ENCODE results near the gene CARMIL1. TPM values are rescaled to one million over a fixed set of nuclear protein-coding genes. Genes with fewer than 3 reads are reported as not detected.

CARMIL1 gene
- total RNA-seq, 1 donor from 2014 or later = 30.4 TPM

- Histone ChIP-seq H3K4me3 (no peak overlapping the region), H3K27me3 (ENCODE audit: low read depth) (no peaks in the 10 kb centered on the region), H3K9me3 (no peaks in the 10 kb centered on the region), H3K36me3 (peaks cover 32% of the 10 kb centered on the region), H3K4me1 (no peaks in the 10 kb centered on the region), H3K27ac (no peak overlapping the region)
- DNase-seq (no peak), ATAC-seq (no peak)
- TF ChIP-seq CTCF (IDR thresholded peaks at IDR 0.05) = no peak
- intact Hi-C loops (cut with DNase I) = no loop called here
Measured at GRCh38 chr6:25524542-25524941, 245.4 kb downstream of the CARMIL1 start.

DNA sequence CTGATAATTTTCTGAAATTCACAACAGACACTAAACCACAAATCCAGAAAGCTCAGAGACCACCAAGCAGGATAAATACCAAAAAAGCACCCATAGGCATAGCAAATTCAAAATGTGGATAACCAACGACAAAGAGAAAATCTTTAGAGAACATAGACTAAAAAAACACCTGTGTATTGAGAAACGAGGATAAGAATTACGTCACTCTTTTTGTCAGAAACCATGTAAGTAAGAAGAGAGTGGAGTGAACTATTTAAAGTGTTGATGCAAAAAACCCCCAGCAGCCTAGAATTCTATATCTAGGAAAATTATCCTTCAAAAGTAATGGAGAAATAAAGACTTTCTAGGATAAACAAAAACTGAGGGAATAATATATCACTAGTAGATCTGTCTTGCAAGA is 245.9 kb downstream of the CARMIL1 start:
- H3K4me1 ChIP-seq = no peaks in the 10 kb centered on the region
- H3K27me3 ChIP-seq (ENCODE audit: low read depth) = no peaks in the 10 kb centered on the region
- DNase-seq (no peak), ATAC-seq (no peak)
- no peaks in the 10 kb centered on the region for H3K9me3 ChIP-seq
- H3K27ac ChIP-seq = no peak overlapping the region
- no peak overlapping the region for H3K4me3 ChIP-seq
- peaks cover 32% of the 10 kb centered on the region for H3K36me3 ChIP-seq
- TF ChIP-seq CTCF (IDR thresholded peaks at IDR 0.05) = no peak
- intact Hi-C loops (cut with DNase I) = no loop called here

GRCh38 chr6:25534942-25535631 is 255.9 kb downstream of the CARMIL1 start:
- Histone ChIP-seq H3K36me3 (peaks cover 31% of the 10 kb centered on the region), H3K27ac (no peak overlapping the region), H3K9me3 (no peaks in the 10 kb centered on the region), H3K4me1 (no peaks in the 10 kb centered on the region), H3K4me3 (no peak overlapping the region), H3K27me3 (ENCODE audit: low read depth) (no peaks in the 10 kb centered on the region)
- ATAC-seq (no peak), DNase-seq (no peak)
- TF ChIP-seq CTCF (IDR thresholded peaks at IDR 0.05) = no peak
- intact Hi-C loops (cut with DNase I) = no loop called here

DNA sequence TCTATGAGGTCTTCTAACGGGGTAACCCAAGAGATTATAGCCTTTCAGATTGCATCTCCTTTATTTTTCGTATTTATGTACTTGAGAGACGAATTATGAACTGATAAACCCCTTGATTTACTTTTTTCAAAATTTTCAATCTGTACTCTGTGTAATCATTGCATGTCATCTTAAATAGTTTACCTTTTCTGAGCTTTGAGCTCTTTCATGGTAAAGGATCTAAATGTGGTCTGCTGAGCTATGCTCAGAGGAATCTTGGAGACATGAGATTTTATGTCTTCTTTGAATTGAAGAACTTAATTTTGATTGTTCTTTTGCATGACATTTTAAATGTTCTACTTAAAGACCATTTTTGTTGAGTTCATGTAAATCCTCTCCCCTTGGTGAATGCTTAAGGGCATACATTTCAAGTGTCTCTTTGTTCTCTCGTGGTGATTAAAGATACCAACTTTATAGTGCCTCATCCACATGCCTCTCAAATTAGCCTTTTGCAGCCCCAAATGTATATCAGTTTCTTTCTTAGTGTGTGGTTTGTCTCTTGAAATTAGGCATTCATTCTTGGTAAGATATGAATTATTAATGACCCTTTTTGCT is 256.6 kb downstream of the CARMIL1 start:
- Histone ChIP-seq H3K36me3 (peaks cover 31% of the 10 kb centered on the region), H3K4me3 (no peak overlapping the region), H3K27me3 (ENCODE audit: low read depth) (no peaks in the 10 kb centered on the region), H3K9me3 (no peaks in the 10 kb centered on the region), H3K4me1 (no peaks in the 10 kb centered on the region), H3K27ac (no peak overlapping the region)
- intact Hi-C loops (cut with DNase I) = no loop called here
- DNase-seq (no peak), ATAC-seq (no peak)
- TF ChIP-seq CTCF (IDR thresholded peaks at IDR 0.05) = no peak

DNA sequence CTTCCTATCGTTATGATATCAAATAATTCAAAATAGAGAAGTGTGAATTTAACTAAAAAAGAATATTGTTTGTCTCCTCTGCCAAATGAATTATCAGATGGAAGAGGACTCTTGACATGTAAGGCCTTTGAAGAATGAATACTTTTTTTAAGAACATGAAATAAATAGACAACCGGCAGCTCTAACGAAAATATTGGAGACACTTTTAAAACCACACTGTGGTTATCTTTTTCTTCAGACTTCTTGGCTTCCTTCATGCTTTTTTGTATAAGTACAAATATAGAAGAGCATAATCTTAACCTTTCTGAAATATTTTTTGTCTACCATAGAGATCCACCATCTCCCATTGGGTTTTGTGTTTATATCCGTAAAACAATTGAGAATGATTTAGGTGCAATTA is 257.6 kb downstream of the CARMIL1 start:
- intact Hi-C loops (cut with DNase I) = no loop called here
- no peak for ATAC-seq
- H3K4me3 ChIP-seq = no peak overlapping the region

More for the DNA sequence above, 257.6 kb downstream of the CARMIL1 start:
- Histone ChIP-seq H3K27ac (no peak overlapping the region), H3K9me3 (no peaks in the 10 kb centered on the region), H3K36me3 (peaks cover 34% of the 10 kb centered on the region), H3K4me1 (no peaks in the 10 kb centered on the region), H3K27me3 (ENCODE audit: low read depth) (no peaks in the 10 kb centered on the region)
- DNase-seq = no peak
- TF ChIP-seq CTCF (IDR thresholded peaks at IDR 0.05) = no peak

All from lower lobe of right lung (tissue), 2 donors.